ENCODE measurements around the gene PTCD1.

Gene PTCD1

GRCh38 chr7:99473315-99473596, 34.7 kb upstream of the PTCD1 start:
- peak; percentile 68 for DNase-seq
- peak overlapping the region; percentile 95 for H3K4me3 ChIP-seq (ENCODE audit: low read depth, low read length)

GRCh38 chr7:99472561-99473314, 34.1 kb upstream of the PTCD1 start, which contains the start of gene ZNF789:
ZNF789 (plus strand) TSS chr7:99472890; CDS start chr7:99476457, 3,567 bp downstream.
- H3K4me3 ChIP-seq (ENCODE audit: low read depth, low read length): peak within 1 kb of the TSS; percentile 95
- peaks cover 10% of the 10 kb centered on the region for H3K36me3 ChIP-seq (replicated peaks)
- peak; percentile 98 for DNase-seq
- in situ Hi-C loops (cut with HindIII; ENCODE audit: low pct_ligation_motif_present, low sequenced_read_pairs): no loop called here
- H3K27ac ChIP-seq: peak within 1 kb of the TSS; percentile 76
- no peaks in the 10 kb centered on the region for H3K27me3 ChIP-seq (replicated peaks)
- no peak for TF ChIP-seq CTCF (IDR thresholded peaks at IDR 0.05; ENCODE audit: low read depth, low read length, missing control alignments)

More at GRCh38 chr7:99473315-99473596, 34.7 kb upstream of the PTCD1 start:
- in situ Hi-C loops (cut with HindIII; ENCODE audit: low pct_ligation_motif_present, low sequenced_read_pairs): no loop called here
- Histone ChIP-seq H3K27ac (peak overlapping the region; percentile 76), H3K36me3 (replicated peaks) (peaks cover 14% of the 10 kb centered on the region), H3K27me3 (replicated peaks) (no peaks in the 10 kb centered on the region)
- TF ChIP-seq CTCF (IDR thresholded peaks at IDR 0.05; ENCODE audit: low read depth, low read length, missing control alignments): no peak

GRCh38 chr7:99469381-99470065, 30.9 kb upstream of the PTCD1 start:
- no peak for TF ChIP-seq CTCF (IDR thresholded peaks at IDR 0.05; ENCODE audit: low read depth, low read length, missing control alignments)
- no peak overlapping the region for H3K4me3 ChIP-seq (ENCODE audit: low read depth, low read length)
- in situ Hi-C loops (cut with HindIII; ENCODE audit: low pct_ligation_motif_present, low sequenced_read_pairs): no loop called here

GRCh38 chr7:99468336-99468918, 29.8 kb upstream of the PTCD1 start:
- peaks cover 4% of the 10 kb centered on the region for H3K36me3 ChIP-seq (replicated peaks)
- in situ Hi-C loops (cut with HindIII; ENCODE audit: low pct_ligation_motif_present, low sequenced_read_pairs): no loop called here
- no peaks in the 10 kb centered on the region for H3K27me3 ChIP-seq (replicated peaks)
- no peak overlapping the region for H3K27ac ChIP-seq
- H3K4me3 ChIP-seq (ENCODE audit: low read depth, low read length): no peak overlapping the region
- no peak for DNase-seq
- TF ChIP-seq CTCF (IDR thresholded peaks at IDR 0.05; ENCODE audit: low read depth, low read length, missing control alignments): no peak

More at GRCh38 chr7:99469381-99470065, 30.9 kb upstream of the PTCD1 start:
- Histone ChIP-seq H3K27me3 (replicated peaks) (no peaks in the 10 kb centered on the region), H3K27ac (no peak overlapping the region), H3K36me3 (replicated peaks) (no peaks in the 10 kb centered on the region)
- DNase-seq: no peak

- in situ Hi-C loops (cut with HindIII; ENCODE audit: low pct_ligation_motif_present, low sequenced_read_pairs): no loop called here
- Histone ChIP-seq H3K27ac (peak overlapping the region; percentile 75), H3K4me3 (ENCODE audit: low read depth, low read length) (peak overlapping the region; percentile 99)
Measured at GRCh38 chr7:99465421-99465768, 26.8 kb upstream of the PTCD1 start.

More at GRCh38 chr7:99465421-99465768, 26.8 kb upstream of the PTCD1 start:
- no peak for DNase-seq
- H3K27me3 ChIP-seq (replicated peaks): no peaks in the 10 kb centered on the region
- H3K36me3 ChIP-seq (replicated peaks): peaks cover 17% of the 10 kb centered on the region
- TF ChIP-seq CTCF (IDR thresholded peaks at IDR 0.05; ENCODE audit: low read depth, low read length, missing control alignments): no peak
